ENCODE measurements around the gene AQP12B. TPM values are rescaled to one million over a fixed set of nuclear protein-coding genes. Genes with fewer than 3 reads are reported as not detected.
"Not testable (repeated sequence)": the region's sequence is repeated elsewhere in the genome, so short reads cannot be mapped to it uniquely, and the experiment has no call there.

The AQP12B gene
- total and polyA plus RNA-seq, 11 donors: not detected

DNA sequence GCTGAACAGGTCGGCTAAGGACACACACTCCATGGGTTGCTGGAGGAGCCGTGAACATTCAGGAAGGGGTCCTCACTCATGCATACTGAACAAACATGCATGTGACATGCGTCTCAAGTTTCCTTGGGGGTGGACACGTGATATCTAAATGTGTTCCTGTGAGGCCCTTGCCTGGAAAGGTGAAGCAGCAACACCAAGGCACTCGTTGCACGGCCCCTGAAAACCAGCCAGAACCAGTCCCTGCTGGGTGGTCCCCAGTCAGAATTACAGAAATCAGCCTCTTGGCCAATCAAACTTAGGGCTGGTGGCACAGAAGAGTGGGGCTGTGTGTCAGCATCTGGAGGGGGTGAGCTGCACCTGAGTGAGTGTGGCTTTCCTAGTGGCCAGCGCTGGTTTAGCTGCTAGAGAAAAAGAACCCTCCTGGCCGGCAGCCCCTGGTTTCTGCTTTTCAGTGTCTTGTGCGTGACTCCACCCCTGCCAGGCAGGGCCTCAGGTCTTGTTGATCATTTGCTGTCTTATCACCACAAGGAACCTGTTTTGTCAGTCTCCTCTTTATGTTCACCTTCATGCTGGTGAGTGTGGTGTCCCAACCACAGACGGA, 3.2 kb upstream of the AQP12B start:
- no peak for ATAC-seq
- DNase-seq: no peak

DNA sequence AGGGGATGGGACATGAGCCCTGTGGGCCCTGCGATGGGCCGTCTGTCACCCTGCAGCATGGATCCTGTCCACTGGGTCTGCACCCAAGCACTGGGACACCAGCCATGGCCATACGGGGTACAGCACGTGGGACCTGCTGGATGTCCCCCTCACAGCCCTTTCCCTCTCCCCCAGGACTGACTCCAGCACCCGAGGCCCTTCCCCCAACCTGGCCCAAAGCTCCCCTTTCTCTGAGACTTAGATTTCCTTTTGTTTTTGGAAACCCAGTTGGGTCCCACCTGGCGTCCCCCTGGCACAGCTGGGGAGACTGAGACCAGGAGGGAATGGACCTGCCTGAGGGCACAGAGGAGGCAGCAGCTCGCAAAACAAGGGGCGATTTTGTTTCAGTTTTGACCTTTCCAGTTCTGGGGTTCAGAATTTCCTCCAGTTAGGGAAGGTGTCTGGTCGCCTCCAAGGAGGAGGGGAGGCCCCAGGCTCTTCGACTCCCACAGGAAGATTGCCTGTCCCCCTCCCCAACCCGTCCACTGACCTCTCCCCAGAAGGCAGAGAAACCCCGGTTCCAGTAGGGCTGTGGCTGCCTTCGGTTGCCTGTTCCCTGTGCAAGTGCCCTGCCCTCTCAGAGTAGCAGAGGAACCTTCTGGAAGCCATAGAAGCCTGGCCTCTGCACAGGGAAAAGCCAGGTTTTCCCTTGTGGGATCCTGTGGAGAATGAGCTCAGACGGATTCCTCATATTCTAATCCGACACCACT, 1.5 kb upstream of the AQP12B start:
- 65 to 78% (median 72%) methylated on average over 14 to 15 of the region's 15 CpGs for WGBS, 4 donors
- not testable (repeated sequence) for H3K4me1 ChIP-seq

More for the DNA sequence above, 3.2 kb upstream of the AQP12B start:
- Histone ChIP-seq H3K9me3 (no peaks in the 10 kb centered on the region), H3K36me3 (no peaks in the 10 kb centered on the region), H3K4me1 (no peaks in the 10 kb centered on the region), H3K27me3 (no peaks in the 10 kb centered on the region), H3K4me3 (no peak overlapping the region), H3K27ac (no peak overlapping the region)
- WGBS, 4 donors: 60 to 74% (median 72%) methylated on average over 10 of the region's 10 CpGs
- intact Hi-C loops (cut with DNase I): no loop called here
- no peak for TF ChIP-seq POLR2A (IDR thresholded peaks at IDR 0.05)
- no peak for TF ChIP-seq CTCF (IDR thresholded peaks at IDR 0.05)

GRCh38 chr2:240683329-240683979, 769 bp upstream of the AQP12B start:
- 71 to 86% (median 76%) methylated on average over 2 to 4 of the region's 15 CpGs for WGBS, 4 donors
- H3K4me3 ChIP-seq; DNase-seq; H3K36me3 ChIP-seq; H3K27me3 ChIP-seq; intact Hi-C loops (cut with DNase I); H3K9me3 ChIP-seq; ATAC-seq; H3K27ac ChIP-seq; H3K4me1 ChIP-seq: not testable (repeated sequence)

More for the DNA sequence above, 1.5 kb upstream of the AQP12B start:
- DNase-seq; intact Hi-C loops (cut with DNase I); H3K36me3 ChIP-seq; H3K4me3 ChIP-seq; H3K27ac ChIP-seq; H3K9me3 ChIP-seq; H3K27me3 ChIP-seq; ATAC-seq: not testable (repeated sequence)

- H3K4me3 ChIP-seq; H3K27me3 ChIP-seq; H3K4me1 ChIP-seq; ATAC-seq; DNase-seq; H3K27ac ChIP-seq; H3K36me3 ChIP-seq; H3K9me3 ChIP-seq; intact Hi-C loops (cut with DNase I): not testable (repeated sequence)
- 36 to 61% methylated on average over 2 of the region's 11 CpGs; no CpG with 5 or more reads in 2 of the 4 donors for WGBS, 4 donors
Observed at GRCh38 chr2:240680185-240680584, 2.5 kb downstream of the AQP12B start.

- H3K36me3 ChIP-seq; H3K27me3 ChIP-seq; ATAC-seq; H3K4me1 ChIP-seq; H3K4me3 ChIP-seq; H3K9me3 ChIP-seq; intact Hi-C loops (cut with DNase I); H3K27ac ChIP-seq; DNase-seq: not testable (repeated sequence)
- whole genome bisulfite sequencing, 4 donors: no CpG with 5 or more reads among the region's 19 CpGs
Observed at GRCh38 chr2:240678909-240679308, 3.8 kb downstream of the AQP12B start.

- intact Hi-C loops (cut with DNase I); H3K36me3 ChIP-seq; H3K4me3 ChIP-seq; H3K9me3 ChIP-seq; DNase-seq; H3K4me1 ChIP-seq; H3K27ac ChIP-seq; ATAC-seq: not testable (repeated sequence)
- 67 to 84% methylated on average over 6 of the region's 14 CpGs; no CpG with 5 or more reads in 2 of the 4 donors for WGBS, 4 donors
- H3K27me3 ChIP-seq: peaks cover 0 to 11% (median 2%) of the 10 kb centered on the region in 9 donors
Observed at GRCh38 chr2:240678043-240678442, 4.6 kb downstream of the AQP12B start.

DNA sequence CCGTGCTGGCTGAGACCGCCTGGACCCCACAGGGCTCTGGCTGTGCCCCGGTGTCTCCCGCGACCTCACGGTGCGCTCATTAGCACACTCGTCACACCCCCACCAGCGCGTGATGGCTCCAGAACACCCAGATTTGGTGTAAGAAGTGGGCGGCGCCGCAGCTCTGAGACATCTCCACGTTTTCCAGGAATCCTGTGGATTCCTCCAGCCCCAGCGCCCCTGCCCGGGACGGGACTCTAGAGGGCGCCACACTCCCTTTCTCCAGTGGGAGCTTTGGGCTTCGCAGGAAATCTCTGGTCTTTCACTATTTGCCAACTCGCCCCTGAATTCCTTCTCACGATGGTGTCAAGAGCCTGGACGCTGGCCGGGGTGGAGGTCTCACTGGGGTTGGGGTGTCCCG, 7.3 kb downstream of the AQP12B start:
- H3K4me3 ChIP-seq: not testable (repeated sequence)
- peak in 2 of 4 donors; percentile 34 to 57 for ATAC-seq

DNA sequence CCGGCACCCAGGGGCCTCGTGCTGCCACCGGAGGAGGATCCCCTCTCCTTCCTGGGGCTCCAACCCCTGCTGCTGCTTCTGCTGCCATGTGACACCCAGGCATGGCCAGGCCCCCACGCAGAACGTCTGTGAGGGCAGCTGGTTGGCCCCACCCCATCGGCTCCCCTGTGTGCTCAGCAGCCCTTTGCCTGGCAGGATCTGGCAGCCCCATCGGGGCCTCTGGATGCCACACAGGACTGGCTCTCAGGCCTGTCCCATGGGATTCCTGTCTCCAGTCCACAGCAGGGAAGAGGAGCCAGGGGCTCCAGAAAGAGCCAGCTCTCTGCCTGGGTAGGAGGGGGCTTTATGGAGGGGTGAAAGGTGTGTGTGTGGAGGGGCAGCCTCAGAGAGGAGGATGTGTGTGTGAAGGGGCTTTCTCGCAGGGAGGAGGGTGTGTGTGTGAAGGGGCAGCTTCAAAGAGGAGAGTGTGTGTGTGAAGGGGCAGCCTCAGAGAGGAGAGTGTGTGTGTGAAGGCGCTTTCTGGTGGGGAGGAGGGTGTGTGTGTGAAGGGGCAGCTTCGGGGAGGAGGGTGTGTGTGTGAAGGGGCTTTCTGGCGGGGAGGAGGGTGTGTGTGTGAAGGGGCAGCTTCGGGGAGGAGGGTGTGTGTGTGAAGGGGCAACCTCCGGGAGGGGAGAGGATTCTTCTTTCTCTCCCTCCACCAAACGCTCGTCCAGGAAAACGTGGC, 8.1 kb downstream of the AQP12B start:
- peak in 1 of 4 donors; percentile 59 for ATAC-seq

More for the DNA sequence above, 7.3 kb downstream of the AQP12B start:
- H3K36me3 ChIP-seq; H3K4me1 ChIP-seq; H3K9me3 ChIP-seq; H3K27ac ChIP-seq; DNase-seq; intact Hi-C loops (cut with DNase I): not testable (repeated sequence)
- peaks cover 0 to 23% (median 9%) of the 10 kb centered on the region in 9 donors for H3K27me3 ChIP-seq
- WGBS, 4 donors: no CpG with 5 or more reads among the region's 24 CpGs

More for the DNA sequence above, 8.1 kb downstream of the AQP12B start:
- 27 to 41% (median 35%) methylated on average over 10 to 12 of the region's 16 CpGs for WGBS, 4 donors
- H3K27me3 ChIP-seq: peaks cover 0 to 23% (median 9%) of the 10 kb centered on the region in 9 donors
- peak in 2 of 5 donors; percentile 38 to 46 for DNase-seq
- H3K36me3 ChIP-seq; H3K27ac ChIP-seq; intact Hi-C loops (cut with DNase I); H3K4me1 ChIP-seq; H3K9me3 ChIP-seq; H3K4me3 ChIP-seq: not testable (repeated sequence)

Measured in heart left ventricle (tissue), 16 donors.